Breast epithelium (tissue), 4 donors: ENCODE data around the gene BCAS1. TPM values are rescaled to one million over a fixed set of nuclear protein-coding genes. Genes with fewer than 3 reads are reported as not detected.

ENCODE experiments used
- DNase-seq, 2 donors: peaks; one replicate each; pipeline ENCODE4 v3.0.0-alpha.2; 2019; ENCODE audit warnings: low spot score in 2 of 2
- H3K27ac ChIP-seq, 2 donors: fragments of 200-600 bp; sonication (generic) in 1 of 2; one replicate each; pipeline ENCODE4 v1.5.1; 2016 to 2019; ENCODE audit warnings: mild to moderate bottlenecking in 1 of 2
- H3K27me3 ChIP-seq, 2 donors: fragments of 200-600 bp; sonication (generic) in 1 of 2; one replicate each; pipeline versions ENCODE4 v1.5.1 to v1.6.0; 2017 to 2019; ENCODE audit warnings: control low read depth in 1 of 2, mild to moderate bottlenecking in 1 of 2
- H3K36me3 ChIP-seq: fragments of 200-600 bp; one replicate; pipeline ENCODE4 v1.5.1; 2019
- H3K4me1 ChIP-seq, 2 donors: fragments of 200-600 bp; sonication (generic); one replicate each; pipeline ENCODE4 v1.5.1; 2016 to 2019; ENCODE audit warnings: control low read depth in 1 of 2
- H3K4me3 ChIP-seq, 3 donors: fragments of 200-600 bp; sonication (generic); 1 replicate in 2 of 3; 2 replicates in 1 of 3; pipeline ENCODE4 v1.5.1; 2016 to 2019; ENCODE audit warnings: mild to moderate bottlenecking in 3 of 3, moderate library complexity in 2 of 3
- H3K9me3 ChIP-seq, 2 donors: fragments of 200-600 bp; sonication (generic) in 1 of 2; one replicate each; pipeline ENCODE4 v1.5.1; 2016 to 2019; ENCODE audit warnings: control low read depth in 1 of 2
- CTCF ChIP-seq, 3 donors: fragments of 450-650 bp; IDR thresholded peaks; one replicate each; pipeline ENCODE4 v1.5.1; 2016 to 2017; ENCODE audit warnings: antibody characterized with exemption in 3 of 3, mild to moderate bottlenecking in 3 of 3, moderate library complexity in 3 of 3
- POLR2A ChIP-seq: fragments of 450-650 bp; IDR thresholded peaks from one replicate; pipeline ENCODE4 v1.6.1; 2016; ENCODE audit warnings: antibody characterized with exemption, mild to moderate bottlenecking, moderate library complexity
- POLR2AphosphoS5 ChIP-seq, 3 donors: sonication (generic); formaldehyde crosslinking; IDR thresholded peaks; one replicate each; pipeline ENCODE4 v1.6.1; 2017; ENCODE audit warnings: antibody characterized with exemption in 3 of 3
- intact Hi-C: fragments of 100-400 bp; cut with DNase I; formaldehyde crosslinking; loops from one replicate; pipeline ENCODE4 v1.15.1; 2023; ENCODE audit warnings: low total_unique reads
- total RNA-seq, 3 donors: library from RNA; depleted of rRNA; stranded (reverse); fragments of >200 nt; gene quantifications; one replicate each; pipeline ENCODE4 v1.1.0, GENCODE V29; 2016

BCAS1 gene
- total RNA-seq, 3 donors from 2014 or later = 0.98 to 3.1 TPM; not detected in 1

GRCh38 chr20:54065601-54066038, 4.8 kb downstream of the BCAS1 start:
- intact Hi-C loops = no loop called here
- no peak overlapping the region for H3K27ac ChIP-seq
- DNase-seq = no peak

GRCh38 chr20:54064939-54065338, 5.5 kb downstream of the BCAS1 start:
- no peak overlapping the region for H3K27ac ChIP-seq
- no peaks in the 10 kb centered on the region for H3K27me3 ChIP-seq
- no peaks in the 10 kb centered on the region for H3K36me3 ChIP-seq
- no peak for TF ChIP-seq POLR2A
- TF ChIP-seq POLR2AphosphoS5 (IDR thresholded peaks at IDR 0.05) = no peak
- TF ChIP-seq CTCF (IDR thresholded peaks at IDR 0.05) = no peak
- no peaks in the 10 kb centered on the region for H3K4me1 ChIP-seq
- no peak for DNase-seq
- H3K9me3 ChIP-seq = no peaks in the 10 kb centered on the region
- intact Hi-C loops = no loop called here
- H3K4me3 ChIP-seq = no peak overlapping the region

More at GRCh38 chr20:54065601-54066038, 4.8 kb downstream of the BCAS1 start:
- H3K9me3 ChIP-seq = no peaks in the 10 kb centered on the region
- no peaks in the 10 kb centered on the region for H3K36me3 ChIP-seq
- H3K27me3 ChIP-seq = no peaks in the 10 kb centered on the region
- no peak overlapping the region for H3K4me3 ChIP-seq
- TF ChIP-seq CTCF (IDR thresholded peaks at IDR 0.05) = no peak
- TF ChIP-seq POLR2A = no peak
- TF ChIP-seq POLR2AphosphoS5 (IDR thresholded peaks at IDR 0.05) = no peak
- no peaks in the 10 kb centered on the region for H3K4me1 ChIP-seq

- no peak for DNase-seq
- intact Hi-C loops = no loop called here
Observed at GRCh38 chr20:54063992-54064676, 6.3 kb downstream of the BCAS1 start.

GRCh38 chr20:54063580-54063979, 6.8 kb downstream of the BCAS1 start:
- no peak overlapping the region for H3K4me3 ChIP-seq
- no peaks in the 10 kb centered on the region for H3K4me1 ChIP-seq
- no peak for DNase-seq
- no peak overlapping the region for H3K27ac ChIP-seq
- no peaks in the 10 kb centered on the region for H3K36me3 ChIP-seq
- intact Hi-C loops = no loop called here
- TF ChIP-seq CTCF (IDR thresholded peaks at IDR 0.05) (no peak), POLR2A (no peak), POLR2AphosphoS5 (IDR thresholded peaks at IDR 0.05) (no peak)
- no peaks in the 10 kb centered on the region for H3K9me3 ChIP-seq
- H3K27me3 ChIP-seq = no peaks in the 10 kb centered on the region

More at GRCh38 chr20:54063992-54064676, 6.3 kb downstream of the BCAS1 start:
- H3K27me3 ChIP-seq = no peaks in the 10 kb centered on the region
- H3K9me3 ChIP-seq = no peaks in the 10 kb centered on the region
- TF ChIP-seq POLR2A = no peak
- no peak for TF ChIP-seq CTCF (IDR thresholded peaks at IDR 0.05)
- no peak for TF ChIP-seq POLR2AphosphoS5 (IDR thresholded peaks at IDR 0.05)
- H3K27ac ChIP-seq = no peak overlapping the region
- no peaks in the 10 kb centered on the region for H3K36me3 ChIP-seq
- H3K4me1 ChIP-seq = no peaks in the 10 kb centered on the region
- no peak overlapping the region for H3K4me3 ChIP-seq

GRCh38 chr20:54062812-54063280, 7.5 kb downstream of the BCAS1 start:
- Histone ChIP-seq H3K4me3 (no peak overlapping the region), H3K9me3 (no peaks in the 10 kb centered on the region), H3K27me3 (no peaks in the 10 kb centered on the region), H3K4me1 (no peaks in the 10 kb centered on the region), H3K36me3 (no peaks in the 10 kb centered on the region), H3K27ac (no peak overlapping the region)
- DNase-seq = no peak
- TF ChIP-seq CTCF (IDR thresholded peaks at IDR 0.05) = peak in 2 of 3 donors; percentile 46 to 57
- no peak for TF ChIP-seq POLR2AphosphoS5 (IDR thresholded peaks at IDR 0.05)
- intact Hi-C loops = no loop called here
